Superior temporal gyrus (tissue), 1 donor: ENCODE data around the gene GMPR.

ENCODE experiments used
- DNase-seq: peaks from one replicate; pipeline ENCODE4 v3.0.0-alpha.2; 2016; ENCODE audit errors: extremely low spot score

GMPR gene

GRCh38 chr6:16238057-16238962, at the start of gene GMPR:
TSS of gene GMPR (plus strand) at chr6:16238587. CDS start at chr6:16238694, 107 bp downstream.
- DNase-seq: no peak

- DNase-seq: no peak
Measured at GRCh38 chr6:16190214-16190613, 48.2 kb upstream of the GMPR start.

GRCh38 chr6:16196260-16196983, 42.0 kb upstream of the GMPR start:
- DNase-seq: no peak

- DNase-seq: no peak
Measured at GRCh38 chr6:16196984-16197546, 41.3 kb upstream of the GMPR start.

GRCh38 chr6:16198061-16198705, 40.2 kb upstream of the GMPR start:
- DNase-seq: no peak

GRCh38 chr6:16199804-16200203, 38.6 kb upstream of the GMPR start:
- peak; percentile 47 for DNase-seq

- peak; percentile 24 for DNase-seq
Measured at GRCh38 chr6:16200321-16200883, 38.0 kb upstream of the GMPR start.

- DNase-seq: no peak
Measured at GRCh38 chr6:16201706-16202105, 36.7 kb upstream of the GMPR start.

GRCh38 chr6:16204653-16205376, 33.6 kb upstream of the GMPR start:
- DNase-seq: no peak

- no peak for DNase-seq
Measured at GRCh38 chr6:16205377-16206144, 32.8 kb upstream of the GMPR start.

- peak; percentile 94 for DNase-seq
Measured at GRCh38 chr6:16206595-16207037, 31.8 kb upstream of the GMPR start.

GRCh38 chr6:16208989-16209388, 29.4 kb upstream of the GMPR start:
- no peak for DNase-seq

GRCh38 chr6:16209539-16209938, 28.8 kb upstream of the GMPR start:
- no peak for DNase-seq

GRCh38 chr6:16212276-16212675, 26.1 kb upstream of the GMPR start:
- no peak for DNase-seq

GRCh38 chr6:16216501-16217155, 21.8 kb upstream of the GMPR start:
- DNase-seq: no peak

- DNase-seq: no peak
Measured at GRCh38 chr6:16217156-16217721, 21.1 kb upstream of the GMPR start.

GRCh38 chr6:16222826-16223225, 15.6 kb upstream of the GMPR start:
- DNase-seq: no peak

GRCh38 chr6:16223362-16223761, 15.0 kb upstream of the GMPR start:
- DNase-seq: no peak

GRCh38 chr6:16224409-16224808, 14.0 kb upstream of the GMPR start:
- no peak for DNase-seq
